ENCODE results near the gene ACTG2.
A peak's percentile ranks its signal among the peaks of the same experiment; 100 is the strongest.
"Not testable (repeated sequence)": the region's sequence is repeated elsewhere in the genome, so short reads cannot be mapped to it uniquely, and the experiment has no call there.

ACTG2 gene

DNA sequence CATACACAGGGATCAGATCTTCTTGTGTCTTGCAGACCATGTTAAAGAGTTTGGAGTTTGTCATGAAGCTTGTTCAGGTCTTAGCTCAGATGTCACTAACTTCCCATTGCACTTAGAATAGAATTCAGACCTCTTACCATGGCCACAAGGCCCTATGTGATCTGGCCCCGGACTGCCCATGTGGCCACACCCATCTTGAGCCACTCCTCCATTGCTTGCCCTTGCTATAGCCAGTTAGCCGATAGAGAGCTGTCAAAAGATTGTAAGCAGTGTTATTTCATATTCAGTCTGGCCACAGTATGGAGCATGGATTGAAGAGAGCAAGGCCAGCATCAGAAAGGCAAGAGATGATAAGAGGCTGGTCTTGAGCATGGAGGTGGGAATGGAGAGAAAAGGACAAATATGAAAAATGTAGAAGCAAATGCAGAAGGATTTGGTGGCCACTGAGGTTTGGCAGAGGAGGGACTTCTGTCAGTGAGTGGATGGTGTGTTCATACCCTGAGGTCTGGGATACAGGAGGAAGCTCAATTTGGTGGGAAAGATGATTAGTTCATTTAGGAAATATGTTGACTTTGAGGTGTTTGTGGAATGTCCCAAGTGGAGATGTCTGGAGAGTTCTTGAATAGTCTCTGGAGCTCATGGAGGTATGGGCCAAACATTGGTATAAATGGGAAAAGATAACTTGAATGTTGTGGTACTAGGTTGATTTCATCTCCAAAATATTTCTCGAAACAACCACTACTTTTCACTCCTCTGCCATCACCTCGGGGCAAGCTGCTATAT, 44.5 kb downstream of the ACTG2 start:
- no peak for DNase-seq

DNA sequence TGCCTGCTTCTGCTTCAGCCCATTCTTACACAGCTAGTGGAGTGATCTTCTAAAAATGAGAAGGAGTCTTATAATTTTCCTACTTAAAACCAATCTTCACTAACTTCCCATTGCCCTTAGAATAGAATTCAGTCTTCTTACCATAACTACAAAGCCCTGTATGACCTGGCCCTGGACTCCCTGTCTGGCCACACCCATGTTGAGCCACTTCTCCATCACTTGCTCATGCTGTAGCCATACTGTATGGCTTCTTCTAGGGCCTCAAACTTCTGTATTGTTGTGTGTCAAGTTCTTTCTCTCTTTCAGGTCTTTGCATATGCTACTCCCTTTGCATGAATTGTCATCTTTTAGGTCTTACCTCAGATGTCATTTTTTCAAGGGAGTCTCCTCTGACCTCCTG, 45.1 kb downstream of the ACTG2 start:
- DNase-seq, result no peak

DNA sequence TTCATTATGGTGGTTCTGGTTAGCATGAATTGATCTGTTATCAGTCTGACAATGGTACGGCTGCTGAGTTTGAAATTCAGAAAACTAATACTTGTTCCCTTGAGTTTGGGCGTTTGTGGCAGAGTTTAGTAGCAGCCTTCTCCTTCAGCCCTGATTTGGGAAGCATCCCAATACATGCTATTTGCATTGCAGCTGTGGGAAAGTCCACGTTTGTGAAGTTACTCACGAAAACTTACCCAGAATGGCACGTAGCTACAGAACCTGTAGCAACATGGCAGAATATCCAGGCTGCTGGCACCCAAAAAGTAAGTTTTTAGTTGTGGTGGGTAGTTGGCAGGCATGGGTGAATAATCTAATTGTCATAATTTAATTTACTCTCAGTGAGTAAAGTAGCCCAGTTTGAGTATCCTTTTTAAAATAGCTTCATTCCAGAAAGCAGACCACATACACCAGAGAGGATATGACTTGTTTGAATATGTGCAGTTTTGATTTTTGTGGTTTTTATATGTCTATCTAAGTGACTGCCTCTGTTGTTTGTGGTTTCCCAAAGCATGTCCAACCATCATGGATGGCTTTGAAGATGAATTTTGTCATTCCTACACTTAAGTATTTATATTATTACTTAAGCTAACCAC, 46.0 kb downstream of the ACTG2 start:
- peak in 1 of 5 donors; percentile 43 for DNase-seq

DNA sequence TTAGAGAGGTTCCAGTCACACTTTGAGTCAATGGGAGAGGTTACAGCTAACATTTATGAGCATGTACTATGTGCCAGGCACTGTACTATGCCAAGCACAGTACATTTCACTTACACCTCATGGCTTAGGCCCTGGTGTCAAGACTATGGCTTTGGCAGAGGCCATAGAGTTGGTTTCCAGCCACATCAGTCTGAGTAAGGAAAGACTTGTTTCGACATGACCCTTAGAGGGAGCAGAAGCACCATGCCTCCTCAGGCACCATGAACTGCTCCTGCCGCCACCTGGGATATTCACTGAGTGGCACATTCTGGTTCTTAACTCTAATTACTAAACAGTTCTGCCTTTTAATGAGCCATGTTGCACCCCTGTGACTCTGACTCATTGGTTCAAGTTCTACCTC, 46.6 kb downstream of the ACTG2 start:
- no peak for DNase-seq

DNA sequence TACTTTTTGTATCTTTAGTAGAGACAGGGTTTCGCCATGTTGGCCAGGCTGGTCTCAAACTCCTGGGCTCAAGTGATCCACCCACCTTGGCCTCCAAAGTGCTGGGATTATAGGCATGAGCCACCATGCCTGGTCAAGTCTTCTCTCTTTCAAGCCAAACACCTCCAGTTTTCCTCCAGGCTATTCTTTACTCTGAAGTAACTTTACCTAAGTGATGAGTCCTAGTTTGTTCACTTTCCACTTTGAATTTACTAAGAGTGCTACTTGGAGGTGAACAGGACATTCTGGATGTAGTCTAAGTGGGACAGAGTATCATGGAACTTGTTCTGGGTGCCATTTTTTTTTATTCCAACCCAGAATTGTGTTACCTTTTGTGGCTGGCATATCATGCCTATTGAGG, 47.3 kb downstream of the ACTG2 start:
- DNase-seq, result not testable (repeated sequence)

DNA sequence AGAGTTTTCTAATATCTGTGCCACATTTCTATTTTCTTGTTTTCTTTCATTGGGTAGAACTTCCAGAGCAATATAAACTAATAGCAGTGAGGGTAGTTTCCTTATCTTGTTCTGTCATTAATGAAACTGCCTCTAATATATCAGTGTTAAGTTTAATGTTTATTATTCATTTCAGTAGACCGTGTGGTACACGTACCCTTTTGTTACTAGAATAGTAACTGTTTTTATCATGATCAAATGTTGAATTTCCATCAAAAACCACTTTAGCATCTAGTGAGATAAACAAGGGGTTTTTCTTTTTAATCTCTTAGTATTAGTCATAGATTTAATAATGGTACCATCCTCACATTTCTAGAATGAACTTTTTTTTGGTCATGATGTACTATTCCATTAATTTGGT, 49.9 kb downstream of the ACTG2 start:
- no peak for DNase-seq

DNA sequence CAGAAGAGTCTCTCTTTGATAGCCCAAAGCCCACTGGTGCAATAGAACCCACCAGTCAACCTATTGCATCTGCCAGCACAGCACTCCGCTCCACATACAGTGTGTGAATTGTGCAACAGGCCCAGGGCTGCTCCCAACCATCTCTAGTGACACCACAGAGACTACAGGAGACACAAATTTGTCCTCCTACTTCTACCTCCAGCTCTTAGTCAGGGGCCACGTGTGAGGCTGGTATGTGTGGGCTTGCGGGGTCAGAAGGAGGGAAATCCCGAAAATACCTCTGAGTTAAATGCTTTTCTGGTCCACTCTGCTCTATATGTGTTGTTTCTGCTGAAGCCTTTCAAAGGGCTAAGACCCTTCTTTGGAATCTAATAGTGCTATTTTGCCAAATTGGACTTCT, 51.9 kb downstream of the ACTG2 start:
- DNase-seq, result no peak

DNA sequence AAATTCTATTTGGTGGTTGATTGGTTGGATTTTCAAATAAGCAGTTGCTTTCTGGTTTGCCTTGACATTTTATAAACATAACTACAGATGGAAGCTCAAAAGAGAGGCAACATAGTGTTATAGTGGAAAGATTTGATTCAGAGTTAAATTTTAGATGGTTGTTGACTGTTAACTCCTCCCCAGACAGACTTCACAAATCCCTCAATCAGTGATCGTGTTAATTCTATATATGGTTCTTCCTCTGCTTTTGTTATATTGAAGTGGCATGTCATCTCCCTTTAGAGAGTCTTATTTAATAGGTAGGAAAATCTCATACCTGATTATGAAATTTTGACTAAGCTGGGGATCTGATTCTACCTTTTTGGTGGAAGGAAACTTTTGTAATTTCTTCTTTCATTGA, 53.4 kb downstream of the ACTG2 start:
- no peak for DNase-seq

DNA sequence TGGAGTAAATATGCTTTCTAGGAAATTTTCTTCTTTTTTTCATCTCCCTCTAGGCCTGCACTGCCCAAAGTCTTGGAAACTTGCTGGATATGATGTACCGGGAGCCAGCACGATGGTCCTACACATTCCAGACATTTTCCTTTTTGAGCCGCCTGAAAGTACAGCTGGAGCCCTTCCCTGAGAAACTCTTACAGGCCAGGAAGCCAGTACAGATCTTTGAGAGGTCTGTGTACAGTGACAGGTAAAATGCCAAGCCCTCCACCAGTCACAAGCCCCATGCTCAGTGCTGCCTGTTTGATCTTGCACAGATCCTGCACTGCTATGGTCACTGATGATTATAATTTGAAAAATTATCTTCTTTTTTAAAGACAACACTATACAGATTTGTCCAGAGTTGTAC, 53.9 kb downstream of the ACTG2 start:
- DNase-seq, result no peak

DNA sequence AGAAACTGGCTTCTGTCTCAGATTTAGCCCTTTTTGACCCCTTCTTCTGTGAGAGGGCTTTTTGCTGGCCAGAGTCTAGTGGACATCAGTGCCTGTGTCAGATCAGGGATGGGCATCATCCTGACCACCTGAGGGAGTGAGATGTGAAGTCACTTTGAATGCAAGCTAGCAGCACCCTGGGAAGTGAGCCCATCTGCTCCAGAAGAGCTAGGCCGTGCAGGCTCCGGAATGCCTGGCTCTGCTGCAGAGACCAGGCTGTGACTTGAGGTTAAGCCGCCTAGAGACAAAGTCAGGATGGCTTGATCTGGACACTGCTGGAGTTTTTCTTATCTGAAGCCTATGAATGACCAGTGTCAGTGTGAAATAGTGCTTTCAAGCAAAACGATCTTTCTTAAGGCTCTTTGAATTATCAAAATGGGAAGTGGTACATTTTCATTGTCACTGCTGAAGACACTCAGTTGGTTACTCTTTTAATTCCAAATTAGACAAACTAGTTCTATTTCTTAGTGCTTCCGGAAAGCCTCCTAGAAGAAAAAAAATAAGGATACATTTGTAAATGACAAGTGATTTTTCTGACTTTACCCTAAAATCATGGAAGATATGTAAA, 54.7 kb downstream of the ACTG2 start:
- no peak for DNase-seq

DNA sequence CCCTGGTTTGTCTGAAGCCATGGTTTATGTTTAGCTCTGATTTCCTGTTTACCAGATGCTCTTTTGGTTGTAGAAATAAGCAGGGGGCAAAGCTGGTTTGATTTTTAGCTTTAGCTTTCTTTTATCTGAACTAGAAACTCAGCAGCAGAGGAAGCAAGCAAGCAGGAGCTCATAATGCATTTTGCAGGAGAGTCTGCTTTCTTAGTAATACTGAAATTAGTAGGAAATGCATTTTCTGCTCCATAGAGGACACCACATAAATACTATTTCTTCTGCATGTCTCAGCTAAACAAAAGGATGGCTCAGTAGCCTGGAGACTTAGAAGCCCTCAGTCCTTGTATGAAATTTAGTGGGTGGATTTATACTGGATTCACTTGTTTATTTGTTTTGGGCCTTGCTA, 57.0 kb downstream of the ACTG2 start:
- no peak for DNase-seq

DNA sequence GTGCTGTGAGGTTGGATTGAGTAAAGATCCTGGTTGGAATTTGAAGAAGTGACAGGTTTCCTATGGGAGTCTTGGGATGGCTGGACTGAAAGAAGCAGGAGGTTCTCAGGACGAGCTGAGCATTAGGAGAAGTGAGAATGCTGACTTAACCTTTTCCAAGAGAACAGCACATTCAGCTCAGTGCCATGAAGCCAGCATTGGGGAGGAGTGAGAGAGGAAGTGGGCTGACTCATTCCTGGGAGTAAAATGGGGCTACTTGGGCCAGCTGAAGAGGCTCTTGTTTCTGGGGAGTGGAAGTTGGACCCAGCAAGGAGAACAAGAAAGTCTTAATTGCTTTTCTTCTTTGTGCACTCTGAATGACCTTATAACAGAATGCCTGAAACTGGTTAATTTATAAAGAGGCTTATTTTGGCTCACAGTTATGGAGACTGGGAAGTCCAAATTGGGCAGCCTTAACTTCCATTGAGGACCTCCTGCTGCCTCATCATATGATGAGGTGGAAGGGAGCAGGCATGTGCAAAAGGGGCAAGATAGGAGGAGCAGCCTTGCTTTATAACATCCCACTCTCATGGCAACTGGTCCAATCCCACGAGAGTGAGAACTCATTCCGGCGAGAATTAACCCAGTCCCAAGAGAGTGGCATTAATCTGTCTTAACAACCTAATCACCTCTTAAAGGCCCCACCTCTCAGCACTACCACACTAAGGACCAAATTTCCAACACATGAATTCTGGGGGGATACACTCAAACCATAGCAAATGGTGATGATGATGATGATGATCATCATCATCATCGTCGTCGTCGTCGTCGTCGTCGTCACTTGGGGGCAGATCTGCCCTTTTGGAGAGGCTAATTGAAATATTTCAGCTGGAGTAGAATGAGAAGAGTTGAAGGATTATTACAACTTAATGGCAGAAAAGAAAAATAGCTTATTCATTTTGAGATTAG, 60.0 kb downstream of the ACTG2 start:
- DNase-seq, result no peak

DNA sequence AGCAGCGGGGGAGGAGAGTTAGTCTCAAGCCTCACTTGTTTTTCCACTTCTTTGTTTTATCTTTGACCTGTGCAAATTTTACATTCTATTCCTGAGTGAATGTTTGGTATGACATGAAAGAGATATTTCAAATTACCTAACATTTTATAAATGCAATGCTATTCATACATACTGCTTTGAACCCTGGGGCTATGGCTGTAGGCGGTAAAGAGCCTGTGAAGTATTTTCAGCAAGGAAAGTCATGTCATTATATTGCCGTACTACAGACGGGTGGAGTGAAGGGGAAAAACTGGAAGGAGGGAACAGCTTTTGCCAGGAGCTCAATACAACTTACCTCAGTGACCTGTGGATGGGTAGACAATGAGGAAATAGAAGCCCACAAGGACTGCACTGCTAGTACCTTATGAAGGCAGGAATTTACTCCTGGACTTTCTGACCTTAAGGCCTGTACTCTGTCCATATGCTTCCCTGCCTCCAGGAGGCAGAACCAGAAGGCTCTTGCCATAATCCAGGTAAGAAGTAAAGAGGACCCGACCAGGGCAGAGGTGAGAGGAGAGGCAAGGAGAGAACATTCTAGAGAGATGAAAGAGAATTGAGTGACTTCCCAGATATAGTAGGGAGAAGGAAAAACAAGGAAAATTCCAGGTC, 63.5 kb downstream of the ACTG2 start:
- DNase-seq, result no peak

DNA sequence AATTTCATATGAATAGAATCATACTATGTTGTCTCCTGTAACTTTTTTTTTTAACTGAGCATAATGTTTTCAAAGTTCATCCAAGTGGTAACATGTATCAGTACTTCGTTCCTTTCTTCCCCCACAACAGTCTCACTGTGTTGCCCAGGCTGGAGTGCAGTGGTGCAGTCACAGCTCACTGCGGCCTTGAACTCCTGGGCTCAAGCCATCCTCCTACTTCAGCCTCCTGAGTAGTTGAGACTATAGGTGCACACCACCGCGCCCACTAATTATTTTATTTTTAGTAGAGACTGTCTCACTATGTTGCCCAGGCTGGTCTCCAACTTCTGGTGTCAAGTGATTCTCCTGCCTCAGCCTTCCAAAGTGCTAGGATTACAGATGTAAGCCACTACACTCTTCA, 68.5 kb downstream of the ACTG2 start:
- no peak for DNase-seq

DNA sequence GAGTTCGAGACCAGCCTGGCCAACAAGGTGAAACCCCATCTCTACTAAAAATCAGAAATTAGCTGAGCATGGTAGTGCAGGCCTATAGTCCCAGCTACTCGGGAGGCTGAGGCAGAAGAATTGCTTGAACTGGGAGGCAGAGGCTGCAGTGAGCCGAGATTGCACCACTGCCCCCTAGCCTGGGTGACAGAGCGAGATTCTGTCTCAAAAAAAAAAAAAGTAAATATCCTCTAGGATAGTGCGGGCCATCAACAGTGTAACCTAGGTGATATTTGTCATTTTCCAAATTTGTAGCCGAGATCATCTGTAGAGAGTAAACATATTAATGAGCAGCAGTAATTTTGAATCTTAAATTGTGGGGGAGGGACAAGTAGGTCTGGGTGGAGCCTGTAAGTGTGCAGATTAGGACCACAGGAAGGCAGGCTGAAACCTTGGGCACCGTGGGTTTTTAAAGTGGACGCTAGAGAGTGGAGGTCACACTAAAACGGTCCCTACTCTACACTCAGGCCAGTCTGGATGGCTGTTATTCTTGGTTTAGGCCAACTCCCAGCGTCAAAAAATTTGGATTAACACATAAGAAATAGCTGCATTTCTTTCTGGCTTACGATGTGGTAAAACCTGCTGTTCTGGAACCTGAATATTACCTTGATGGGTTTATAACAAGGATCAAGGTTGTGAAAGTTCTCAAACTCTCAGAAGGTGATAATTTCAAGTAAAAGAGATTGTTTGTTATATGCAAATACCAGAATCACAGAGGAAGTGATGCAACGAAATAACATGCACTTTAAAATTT, 69.2 kb downstream of the ACTG2 start:
- no peak for DNase-seq

DNA sequence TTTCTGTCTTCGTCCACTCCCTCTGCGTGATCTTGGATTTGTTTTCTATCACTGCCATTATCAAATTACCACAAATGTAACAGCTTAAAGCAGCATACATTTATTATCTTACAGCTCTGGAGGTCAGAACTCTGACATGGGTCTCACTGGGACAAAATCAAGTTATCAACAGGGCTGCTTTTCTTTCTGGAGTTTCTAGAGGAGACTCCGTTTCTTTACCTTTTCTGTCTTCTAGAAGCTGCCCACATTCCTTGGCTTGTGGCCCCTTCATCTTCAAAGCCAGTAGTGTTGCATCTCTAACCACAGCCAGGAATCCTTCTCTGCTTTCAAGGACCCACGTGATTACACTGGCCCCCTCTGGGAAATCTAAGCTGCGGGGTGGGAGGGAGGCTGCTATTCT, 70.0 kb downstream of the ACTG2 start:
- no peak for DNase-seq

DNA sequence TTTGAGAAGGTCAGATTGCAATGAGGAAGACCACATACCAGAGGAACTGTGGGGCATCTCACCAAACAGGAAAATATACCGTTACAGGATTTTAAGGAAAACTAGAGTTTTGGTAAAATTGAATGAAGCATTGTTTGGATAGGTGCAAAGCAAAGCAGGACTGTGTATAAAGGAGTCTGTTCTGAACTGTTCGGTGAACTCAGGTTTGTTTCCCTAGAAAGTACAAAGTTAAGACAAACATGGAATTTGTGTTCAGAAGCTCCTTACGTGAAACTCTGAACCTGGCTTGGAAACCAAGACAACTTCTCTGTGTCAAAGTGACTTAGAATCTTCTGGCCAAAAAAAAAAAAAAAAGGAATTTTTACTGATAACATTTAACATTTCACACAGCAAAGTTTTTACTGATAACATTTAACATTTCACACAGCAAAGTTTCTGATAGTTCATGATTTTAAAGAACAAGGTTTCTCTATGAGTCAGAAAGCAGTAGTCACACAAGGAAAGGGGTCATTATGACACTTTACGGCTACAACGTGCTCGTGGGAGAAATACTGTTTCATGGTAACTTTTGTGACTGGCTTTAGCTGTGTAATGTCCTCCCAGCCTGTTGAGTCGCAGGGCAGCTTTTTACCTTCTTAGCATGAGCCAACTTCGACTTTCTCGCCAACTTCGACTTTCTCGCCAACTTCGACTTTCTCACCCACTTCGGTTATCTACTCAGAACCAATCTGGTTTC, 70.7 kb downstream of the ACTG2 start:
- DNase-seq, result peak in 1 of 5 donors; percentile 62

DNA sequence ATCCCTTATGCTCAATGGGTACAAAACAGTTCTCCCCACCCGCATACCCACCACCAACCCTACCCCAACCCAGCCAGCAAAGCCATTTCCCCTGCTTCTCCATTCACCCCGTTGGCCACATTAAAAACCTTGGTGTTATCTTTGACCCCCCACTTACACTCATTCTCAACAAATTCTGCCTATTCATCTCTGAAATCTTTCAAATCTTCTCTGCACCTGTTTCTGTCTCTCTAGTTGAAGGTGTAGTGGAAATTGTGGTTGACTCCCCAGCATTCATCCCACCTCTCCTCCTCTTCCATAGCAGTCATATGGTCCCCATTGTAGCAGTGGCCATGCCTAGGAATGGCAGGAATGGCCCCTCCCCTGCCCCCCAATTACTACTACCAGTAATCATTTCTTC, 71.4 kb downstream of the ACTG2 start:
- DNase-seq, result no peak

DNA sequence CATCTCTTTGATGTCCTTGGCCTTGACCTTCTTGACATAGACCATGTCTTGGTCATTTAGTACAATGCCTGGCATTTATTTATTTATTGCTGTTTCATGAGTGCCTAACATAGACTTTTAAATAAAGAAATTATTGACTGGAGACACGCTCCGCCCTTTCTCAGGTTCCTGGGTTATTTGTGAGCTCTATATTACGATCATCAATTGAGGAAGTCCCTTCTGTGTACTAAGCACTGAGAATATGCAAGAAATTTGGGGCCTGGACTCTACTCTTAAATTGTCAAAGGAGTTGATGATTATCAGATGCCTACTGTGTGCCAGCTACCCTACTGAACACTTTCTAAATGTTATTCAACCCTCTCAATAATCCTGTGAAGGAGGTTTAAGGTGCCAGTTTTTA, 72.2 kb downstream of the ACTG2 start:
- no peak for DNase-seq

DNA sequence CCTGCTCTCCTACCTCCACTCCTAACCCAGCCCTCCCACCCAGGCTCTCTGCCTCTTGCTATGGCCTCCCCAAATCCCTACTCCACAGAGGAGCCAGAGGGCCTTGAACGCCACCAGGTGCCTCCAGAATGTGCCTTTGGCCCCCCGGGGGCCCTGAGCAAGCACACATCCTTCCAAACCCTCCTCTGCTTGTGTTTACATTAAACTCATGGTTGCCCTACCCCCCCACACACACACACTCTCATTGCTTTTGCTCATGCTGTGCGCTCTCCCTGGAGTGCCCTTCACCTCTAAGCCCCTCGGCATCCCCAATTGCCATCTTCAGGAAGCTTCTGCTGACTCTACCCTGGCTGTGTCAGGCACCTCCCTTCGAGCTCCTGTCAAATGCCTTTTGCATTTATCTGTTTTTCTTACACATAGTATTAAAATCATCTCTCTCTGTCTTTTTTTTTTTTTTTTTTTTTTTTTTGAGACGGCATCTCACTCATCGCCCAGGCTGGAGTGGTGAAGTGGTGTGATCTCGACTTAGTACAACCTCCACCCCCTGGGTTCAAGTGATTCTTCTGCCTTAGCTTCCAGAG, 75.6 kb downstream of the ACTG2 start:
- DNase-seq, result no peak

DNA sequence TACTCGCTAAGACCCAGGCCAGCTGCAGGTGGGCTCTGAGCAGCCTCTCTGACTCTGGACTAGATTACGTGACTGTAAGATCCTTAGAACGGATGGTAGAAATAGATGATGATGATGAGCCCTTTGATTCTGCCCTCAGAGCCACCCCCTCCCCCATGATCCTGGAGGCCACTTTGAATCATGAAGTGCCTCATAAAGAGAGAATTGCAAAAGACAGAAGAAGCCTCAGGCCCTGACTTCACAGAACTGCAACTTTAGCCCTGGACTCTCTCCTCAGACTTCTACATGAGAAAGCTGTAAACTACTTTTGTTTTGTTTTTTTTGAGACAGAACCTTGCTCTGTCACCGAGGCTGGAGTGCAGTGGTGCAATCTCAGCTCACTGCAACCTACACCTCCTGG, 76.5 kb downstream of the ACTG2 start:
- DNase-seq, result no peak
